SK-N-MC (cell line): Measurements from ENCODE around the gene GATA6.

Source experiments
- EZH2 ChIP-seq: fragments of 200-600 bp; sonication (generic); IDR thresholded peaks from one replicate; pipeline ENCODE4 v1.6.1; 2017; ENCODE audit warnings: antibody characterized with exemption
- POLR2AphosphoS5 ChIP-seq: IDR thresholded peaks from 2 replicates; pipeline ENCODE4 v1.6.1; 2012; ENCODE audit warnings: mild to moderate bottlenecking, low read depth, low read length, borderline replicate concordance

DNA sequence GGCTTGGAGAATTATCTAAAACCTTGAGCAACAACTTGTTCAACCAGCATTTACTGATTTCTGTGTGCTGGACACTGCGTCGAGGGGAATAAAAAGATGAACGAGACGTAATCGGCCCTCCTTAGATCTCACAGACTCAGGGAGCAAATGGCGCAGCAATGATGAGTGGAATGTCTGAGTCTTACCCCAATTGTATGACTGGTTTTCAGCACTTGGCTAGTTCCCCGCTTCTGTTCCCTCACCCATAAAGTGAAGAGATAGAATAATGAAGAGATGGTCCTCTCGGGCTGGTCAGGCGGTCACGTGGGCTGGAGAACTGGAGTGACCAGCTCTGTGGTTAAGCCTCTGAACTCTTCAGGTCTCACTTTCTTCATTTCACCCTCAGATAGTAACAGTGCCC lies 17.3 kb upstream of the GATA6 start:
- TF ChIP-seq EZH2 (no peak), POLR2AphosphoS5 (no peak)
